ENCODE measurements around the gene PA2G4. TPM values are rescaled to one million over a fixed set of nuclear protein-coding genes. Genes with fewer than 3 reads are reported as not detected.

PA2G4 gene
- total and polyA plus RNA-seq, 4 donors = 56.8 to 148 (median 68.6) TPM

- TF ChIP-seq ZBTB33 (IDR thresholded peaks at IDR 0.05) (no peak), GABPA (IDR thresholded peaks at IDR 0.05 in 1 of 2, conservative IDR thresholded peaks at IDR 0.05 in 1 of 2) (no peak), FOXA1 (IDR thresholded peaks at IDR 0.05) (no peak), EGR1 (IDR thresholded peaks at IDR 0.05; ENCODE audit: low read depth in 2 of 2) (no peak), HNF4A (conservative IDR thresholded peaks at IDR 0.05) (no peak), FOXA2 (IDR thresholded peaks at IDR 0.05) (no peak), RAD21 (IDR thresholded peaks at IDR 0.05) (no peak), MAX (IDR thresholded peaks at IDR 0.05) (no peak), JUND (IDR thresholded peaks at IDR 0.05) (no peak), HNF4G (IDR thresholded peaks at IDR 0.05) (no peak)
Observed at GRCh38 chr12:56150563-56150962, 46.2 kb downstream of the PA2G4 start (continued).

GRCh38 chr12:56151672-56152131 lies 47.3 kb downstream of the PA2G4 start:
- H3K27ac ChIP-seq (ENCODE audit: low read depth in 1 of 2, low read length in 2 of 2) = peak overlapping the region; percentile 88 to 98
- peak overlapping the region; percentile 68 to 83 (median 79) for H3K4me3 ChIP-seq (ENCODE audit: low read depth in 1 of 3, low read length in 3 of 3)
- peak overlapping the region; percentile 86 to 95 for H3K9ac ChIP-seq (ENCODE audit: low read depth in 1 of 2, low read length in 2 of 2)
- peaks cover 9 to 32% (median 23%) of the 10 kb centered on the region in 4 donors for H3K4me1 ChIP-seq (ENCODE audit: control insufficient read depth in 4 of 4, insufficient read depth in 4 of 4, low read length in 3 of 4)
- DNase-seq (ENCODE audit: low spot score) = peak; percentile 66
- 2% methylated on average over 12 of the region's 12 CpGs for WGBS
- H3K27me3 ChIP-seq (ENCODE audit: control insufficient read depth in 4 of 4, insufficient read depth in 4 of 4, low read length in 3 of 4) = no peaks in the 10 kb centered on the region
- no peaks in the 10 kb centered on the region for H3K36me3 ChIP-seq (ENCODE audit: control insufficient read depth in 4 of 4, insufficient read depth in 3 of 4, low read depth in 1 of 4, low read length in 3 of 4)
- H3K9me3 ChIP-seq (ENCODE audit: control insufficient read depth in 4 of 4, low read length in 3 of 4) = no peaks in the 10 kb centered on the region
- TF ChIP-seq FOXA1 (IDR thresholded peaks at IDR 0.05) (no peak), JUND (IDR thresholded peaks at IDR 0.05) (no peak), RAD21 (IDR thresholded peaks at IDR 0.05) (peak in 1 of 2 donors; percentile 37), SP1 (IDR thresholded peaks at IDR 0.05) (no peak), GABPA (IDR thresholded peaks at IDR 0.05 in 1 of 2, conservative IDR thresholded peaks at IDR 0.05 in 1 of 2) (no peak), ZBTB33 (IDR thresholded peaks at IDR 0.05) (no peak), MAX (IDR thresholded peaks at IDR 0.05) (no peak), REST (IDR thresholded peaks at IDR 0.05) (no peak), CTCF (IDR thresholded peaks at IDR 0.05; ENCODE audit: low read depth, low read length, missing input control) (peak; percentile 47), NR2F2 (IDR thresholded peaks at IDR 0.05) (no peak), HNF4A (conservative IDR thresholded peaks at IDR 0.05) (no peak), TAF1 (conservative IDR thresholded peaks at IDR 0.05) (no peak)

Data from liver (tissue), 9 donors.